Muscle of leg (tissue), 16 donors: ENCODE measurements around the gene ERICH3. TPM values are rescaled to one million over a fixed set of nuclear protein-coding genes. Genes with fewer than 3 reads are reported as not detected.
A peak's percentile ranks its signal among the peaks of the same experiment; 100 is the strongest.

Experiments used
- DNase-seq: peaks from one replicate; pipeline ENCODE4 v3.0.0; 2013
- H3K27ac ChIP-seq: one replicate; pipeline ENCODE4 v1.5.1; 2013; ENCODE audit warnings: mild to moderate bottlenecking, low read length, control low read depth
- H3K27me3 ChIP-seq: one replicate; pipeline ENCODE4 v1.6.1; 2013; ENCODE audit warnings: low read length; ENCODE audit not compliant: control insufficient read depth, insufficient read depth
- H3K36me3 ChIP-seq: one replicate; pipeline ENCODE4 v1.6.1; 2013; ENCODE audit warnings: low read length; ENCODE audit not compliant: control insufficient read depth, insufficient read depth
- H3K4me1 ChIP-seq: one replicate; pipeline ENCODE4 v1.6.1; 2013; ENCODE audit warnings: low read length; ENCODE audit not compliant: control insufficient read depth, insufficient read depth
- H3K4me3 ChIP-seq: one replicate; pipeline ENCODE4 v1.5.1; 2013; ENCODE audit warnings: low read length, control low read depth
- H3K9me3 ChIP-seq: replicated peaks from 2 replicates; pipeline ENCODE4 v1.6.1; 2013; ENCODE audit warnings: low read depth, low read length; ENCODE audit not compliant: control insufficient read depth
- WGBS: methylation state at CpG from one replicate; pipeline ENCODE4 v1.1.5; 2013; ENCODE audit warnings: missing lambda C conversion rate; ENCODE audit not compliant: insufficient coverage; 5-methylcytosine and 5-hydroxymethylcytosine counted together
- long read RNA-seq, 11 donors: transcript quantifications; one replicate each; lab custom pipeline, GENCODE V29; 2026
- polyA plus RNA-seq, 8 donors: library from polyadenylated mRNA; unstranded; fragments of 120-200 nt; gene quantifications; one replicate each; pipeline versions ENCODE4 v1.2.1 to v1.2.3, GENCODE V29; 2013; ENCODE audit warnings: inconsistent platforms in 1 of 8, low replicate concordance in 1 of 8; ENCODE audit not compliant: insufficient read length in 8 of 8, insufficient read depth in 1 of 8
- total RNA-seq: library from RNA; stranded (reverse); fragments of 120-200 nt; gene quantifications from one replicate; pipeline ENCODE4 v1.2.4, GENCODE V29; 2013

Gene ERICH3
- total RNA-seq (0.04 TPM), polyA plus RNA-seq (under 1 TPM; 0.03 to 0.27 (median 0.09) TPM)
- long read RNA-seq, donor 1 = 0 reads
- long read RNA-seq, donor 2 = 0 reads
- long read RNA-seq, donor 3 = 0 reads
- long read RNA-seq, donor 4 = 0 reads
- long read RNA-seq, donor 5 = 0 reads
- long read RNA-seq, donor 6 = 0 reads
- long read RNA-seq, donor 7 = 0 reads
- long read RNA-seq, donor 8 = 0 reads
- long read RNA-seq, donor 9 = 0 reads
- long read RNA-seq, donor 10 = 0 reads
- long read RNA-seq, donor 11 = 0 reads

GRCh38 chr1:74673351-74674111 lies at the start of gene ERICH3:
TSS of gene ERICH3 (minus strand) at chr1:74673792. CDS start at chr1:74673519, 273 bp downstream.
- 2% methylated on average over 32 of the region's 44 CpGs for WGBS
- peak; percentile 22 for DNase-seq

GRCh38 chr1:74717626-74718025 lies 44.0 kb upstream of the ERICH3 start:
- DNase-seq = no peak
- WGBS = 88% methylated on average over 2 of the region's 2 CpGs
- H3K36me3 ChIP-seq = peaks cover 42% of the 10 kb centered on the region

More at GRCh38 chr1:74673351-74674111, at the start of gene ERICH3:
- no peaks in the 10 kb centered on the region for H3K9me3 ChIP-seq
- H3K27me3 ChIP-seq = peaks cover 9% of the 10 kb centered on the region
- no peak within 1 kb of the TSS for H3K27ac ChIP-seq
- peak within 1 kb of the TSS; percentile 34 for H3K4me3 ChIP-seq
- no peaks in the 10 kb centered on the region for H3K36me3 ChIP-seq
- peaks cover 7% of the 10 kb centered on the region for H3K4me1 ChIP-seq

GRCh38 chr1:74716822-74717221 lies 43.2 kb upstream of the ERICH3 start:
- DNase-seq = no peak
- no peak overlapping the region for H3K27ac ChIP-seq
- peaks cover 40% of the 10 kb centered on the region for H3K36me3 ChIP-seq
- H3K4me1 ChIP-seq = no peaks in the 10 kb centered on the region
- 88% methylated on average over 1 of the region's 1 CpG for WGBS
- H3K27me3 ChIP-seq = no peaks in the 10 kb centered on the region
- H3K9me3 ChIP-seq = no peaks in the 10 kb centered on the region
- no peak overlapping the region for H3K4me3 ChIP-seq

More at GRCh38 chr1:74717626-74718025, 44.0 kb upstream of the ERICH3 start:
- no peaks in the 10 kb centered on the region for H3K4me1 ChIP-seq
- H3K4me3 ChIP-seq = no peak overlapping the region
- no peaks in the 10 kb centered on the region for H3K27me3 ChIP-seq
- H3K27ac ChIP-seq = no peak overlapping the region
- no peaks in the 10 kb centered on the region for H3K9me3 ChIP-seq

GRCh38 chr1:74715806-74716205 lies 42.2 kb upstream of the ERICH3 start:
- Histone ChIP-seq H3K27me3 (no peaks in the 10 kb centered on the region), H3K4me1 (no peaks in the 10 kb centered on the region), H3K9me3 (no peaks in the 10 kb centered on the region), H3K27ac (no peak overlapping the region), H3K36me3 (peaks cover 40% of the 10 kb centered on the region), H3K4me3 (no peak overlapping the region)
- no peak for DNase-seq
- no CpG with 5 or more reads among the region's 6 CpGs for WGBS

- no peak for DNase-seq
- Histone ChIP-seq H3K27me3 (no peaks in the 10 kb centered on the region), H3K36me3 (peaks cover 39% of the 10 kb centered on the region), H3K27ac (no peak overlapping the region), H3K4me3 (no peak overlapping the region), H3K9me3 (no peaks in the 10 kb centered on the region), H3K4me1 (no peaks in the 10 kb centered on the region)
- WGBS = 75% methylated on average over 1 of the region's 1 CpG
Observed at GRCh38 chr1:74715236-74715502, 41.6 kb upstream of the ERICH3 start.

GRCh38 chr1:74714429-74715235 lies 41.0 kb upstream of the ERICH3 start:
- no peaks in the 10 kb centered on the region for H3K4me1 ChIP-seq
- H3K27ac ChIP-seq = no peak overlapping the region
- H3K4me3 ChIP-seq = no peak overlapping the region
- no peaks in the 10 kb centered on the region for H3K27me3 ChIP-seq
- no peaks in the 10 kb centered on the region for H3K9me3 ChIP-seq
- no CpG with 5 or more reads among the region's 1 CpG for WGBS
- DNase-seq = no peak
- H3K36me3 ChIP-seq = peaks cover 37% of the 10 kb centered on the region

GRCh38 chr1:74713849-74714248 lies 40.3 kb upstream of the ERICH3 start:
- Histone ChIP-seq H3K27me3 (no peaks in the 10 kb centered on the region), H3K36me3 (peaks cover 37% of the 10 kb centered on the region)
- no CpG with 5 or more reads among the region's 3 CpGs for WGBS

GRCh38 chr1:74712881-74713280 lies 39.3 kb upstream of the ERICH3 start:
- no peak overlapping the region for H3K27ac ChIP-seq
- H3K27me3 ChIP-seq = no peaks in the 10 kb centered on the region
- H3K4me1 ChIP-seq = no peaks in the 10 kb centered on the region
- no peak overlapping the region for H3K4me3 ChIP-seq
- peaks cover 34% of the 10 kb centered on the region for H3K36me3 ChIP-seq
- no CpG with 5 or more reads among the region's 1 CpG for WGBS
- no peak for DNase-seq
- no peaks in the 10 kb centered on the region for H3K9me3 ChIP-seq

More at GRCh38 chr1:74713849-74714248, 40.3 kb upstream of the ERICH3 start:
- no peak overlapping the region for H3K27ac ChIP-seq
- H3K4me1 ChIP-seq = no peaks in the 10 kb centered on the region
- no peak for DNase-seq
- no peaks in the 10 kb centered on the region for H3K9me3 ChIP-seq
- no peak overlapping the region for H3K4me3 ChIP-seq

GRCh38 chr1:74703386-74704182 lies 30.0 kb upstream of the ERICH3 start:
- WGBS = 97% methylated on average over 4 of the region's 6 CpGs
- no peak overlapping the region for H3K27ac ChIP-seq
- H3K36me3 ChIP-seq = peaks cover 18% of the 10 kb centered on the region
- no peak overlapping the region for H3K4me3 ChIP-seq
- H3K4me1 ChIP-seq = no peaks in the 10 kb centered on the region
- H3K27me3 ChIP-seq = no peaks in the 10 kb centered on the region
- no peaks in the 10 kb centered on the region for H3K9me3 ChIP-seq
- DNase-seq = no peak
